Epithelial cell of proximal tubule (primary cell): ENCODE data around the gene PODNL1. TPM values are rescaled to one million over a fixed set of nuclear protein-coding genes. Genes with fewer than 3 reads are reported as not detected.
A peak's percentile ranks its signal among the peaks of the same experiment; 100 is the strongest.

Source experiments
- DNase-seq: peaks from one replicate; pipeline ENCODE4 v3.0.0-alpha.2; 2011; ENCODE audit warnings: low read depth
- H3K4me3 ChIP-seq: 2 replicates; pipeline ENCODE4 v1.5.1; 2011; ENCODE audit warnings: low read depth, mild to moderate bottlenecking, low read length
- CTCF ChIP-seq: conservative IDR thresholded peaks from 2 replicates; pipeline ENCODE4 v1.5.1; 2012; ENCODE audit warnings: low read depth, mild to moderate bottlenecking, low read length
- total RNA-seq: library from RNA; depleted of rRNA; stranded (reverse); fragments of >200 nt; gene quantifications from 2 replicates; pipeline ENCODE4 v1.2.3, GENCODE V29; 2015

Gene PODNL1
- total RNA-seq, 1 donor from 2014 or later: 0.46 TPM

DNA sequence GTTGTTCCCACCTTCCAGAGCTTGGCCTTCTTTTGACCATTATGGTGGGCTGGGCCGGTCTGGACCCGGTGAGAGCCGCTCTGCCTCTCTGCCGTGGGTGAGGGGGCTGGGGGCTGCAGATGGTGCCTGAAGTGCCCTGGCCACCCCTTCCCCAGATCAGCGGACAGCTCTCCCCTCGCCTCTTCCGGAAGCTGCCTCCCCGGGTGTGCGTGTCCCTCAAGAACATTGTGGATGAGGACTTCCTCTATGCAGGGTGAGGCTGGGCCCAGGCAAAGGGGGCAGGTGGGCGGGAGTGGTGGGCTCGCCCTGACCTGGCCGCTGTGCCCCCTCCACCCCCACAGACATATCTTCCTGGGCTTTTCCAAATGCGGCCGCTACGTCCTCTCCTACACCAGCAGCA lies 16.0 kb upstream of the PODNL1 start:
- no peak for TF ChIP-seq CTCF
- H3K4me3 ChIP-seq: no peak overlapping the region
- DNase-seq: no peak

DNA sequence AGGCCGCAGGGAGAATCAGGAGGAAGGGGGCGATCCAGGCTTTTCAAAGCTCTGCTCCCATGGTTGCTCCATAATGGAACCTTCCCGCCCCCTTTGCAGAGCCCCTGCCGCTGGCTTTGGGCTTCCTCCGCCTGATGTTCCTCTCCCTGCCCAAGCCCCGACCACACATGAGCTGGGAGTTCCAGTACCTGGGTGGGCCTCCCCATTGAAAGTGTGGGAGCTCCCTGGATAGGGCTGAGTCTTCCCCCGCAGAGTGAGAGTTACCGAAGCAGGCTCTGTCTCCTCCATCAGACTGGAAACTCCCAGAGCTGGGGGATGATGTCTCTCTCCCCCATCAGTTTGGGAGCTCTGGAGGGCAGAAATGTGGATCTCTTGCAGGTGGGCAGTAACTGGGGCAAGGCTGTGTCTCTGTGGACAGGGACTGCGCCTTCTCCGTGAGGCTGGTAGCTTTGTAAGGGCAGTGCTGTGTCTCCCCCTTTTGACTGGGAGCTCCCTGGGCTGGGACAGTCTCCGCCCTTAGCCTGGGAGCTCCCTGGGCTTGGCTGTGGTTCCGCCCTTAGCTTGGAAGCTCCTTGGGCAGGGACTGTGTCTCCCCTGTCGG lies 14.8 kb upstream of the PODNL1 start:
- TF ChIP-seq CTCF: peak; percentile 23
- H3K4me3 ChIP-seq: peak overlapping the region; percentile 77
- DNase-seq: no peak

DNA sequence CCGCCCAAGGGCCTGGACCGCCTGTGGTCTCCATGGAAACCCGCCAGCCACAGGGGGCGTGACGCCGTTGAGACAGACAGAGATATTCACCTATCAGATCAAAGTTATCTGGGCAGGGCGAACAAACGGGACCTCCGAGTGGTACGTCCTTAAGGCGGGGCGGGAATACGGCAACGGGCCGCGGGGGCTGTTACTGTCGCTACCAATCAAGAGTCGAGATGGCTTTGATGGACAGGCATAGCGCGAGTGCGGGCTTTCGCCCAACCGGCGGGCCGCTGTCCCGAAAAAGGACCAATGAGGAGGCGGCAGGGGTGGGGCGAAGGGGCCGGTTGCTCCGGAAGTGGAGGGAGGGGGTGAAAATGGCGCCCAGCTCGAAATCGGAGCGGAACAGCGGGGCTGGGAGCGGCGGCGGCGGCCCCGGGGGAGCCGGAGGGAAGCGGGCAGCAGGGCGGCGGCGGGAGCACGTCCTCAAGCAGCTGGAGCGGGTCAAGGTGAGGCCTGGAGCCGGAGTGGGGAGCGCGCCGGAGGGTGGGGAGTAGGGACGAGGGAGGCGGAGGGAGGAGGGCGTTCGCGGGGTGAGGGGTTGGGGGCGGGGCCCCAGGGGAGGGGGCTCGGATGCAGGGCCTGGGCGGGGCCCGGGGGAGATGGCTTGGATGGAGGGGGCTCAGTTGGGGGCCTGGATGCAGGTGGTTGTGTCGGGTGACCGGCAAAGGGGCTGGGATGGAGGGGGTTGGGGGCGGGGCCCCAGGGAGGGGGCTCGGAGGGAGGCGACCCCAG lies 14.1 kb upstream of the PODNL1 start, which contains the start of gene DCAF15:
Gene DCAF15, plus strand, starts transcription at position 356 of the 777 bp plus-strand sequence. Its CDS starts 4 bp downstream, at position 360.
- no peak for TF ChIP-seq CTCF
- H3K4me3 ChIP-seq: peak within 1 kb of the TSS; percentile 77
- DNase-seq: peak; percentile 86

GRCh38 chr19:13951799-13952153 lies 13.6 kb upstream of the PODNL1 start:
- DNase-seq: no peak
- H3K4me3 ChIP-seq: peak overlapping the region; percentile 54
- no peak for TF ChIP-seq CTCF

DNA sequence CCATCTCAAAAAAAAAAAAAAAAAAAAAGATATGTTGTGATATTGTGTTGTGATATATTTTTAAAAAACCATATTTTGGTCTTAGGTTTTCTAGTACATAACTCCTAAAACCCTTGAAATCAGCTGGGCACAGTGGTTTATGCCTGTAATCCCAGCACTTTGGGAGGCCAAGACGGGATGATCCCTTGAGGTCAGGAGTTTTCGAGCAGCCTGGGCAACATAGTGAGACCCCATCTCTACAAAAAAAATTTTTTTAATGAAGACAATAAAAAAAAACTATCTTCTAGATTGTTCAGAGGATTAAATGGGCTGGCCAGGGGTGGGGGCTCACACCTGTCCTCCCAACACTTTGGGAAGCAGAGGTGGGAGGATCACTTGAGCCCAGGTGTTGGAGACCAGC lies 12.8 kb upstream of the PODNL1 start:
- TF ChIP-seq CTCF: no peak
- no peak overlapping the region for H3K4me3 ChIP-seq
- no peak for DNase-seq

DNA sequence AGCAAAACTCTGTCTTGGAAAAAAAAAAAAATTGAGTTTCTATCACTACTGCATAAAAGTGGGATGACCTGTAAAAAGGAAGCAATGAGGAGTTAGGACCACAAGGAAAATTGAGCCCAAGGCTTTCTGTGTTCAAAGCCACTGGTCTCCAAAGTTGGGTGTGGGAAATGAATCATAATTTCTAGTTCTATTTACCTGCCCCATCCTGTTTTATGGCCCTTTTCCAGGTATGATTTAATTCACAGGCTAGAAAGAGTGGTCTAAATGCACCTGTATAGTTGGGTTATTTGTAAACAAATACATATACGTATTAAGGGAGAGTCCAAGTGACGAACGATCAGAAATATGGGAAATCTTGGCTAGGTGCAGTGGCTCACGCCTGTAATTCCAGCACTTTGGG lies 8.2 kb upstream of the PODNL1 start:
- no peak for TF ChIP-seq CTCF
- H3K4me3 ChIP-seq: no peak overlapping the region
- DNase-seq: no peak
